HepG2 (cell line): ENCODE results near the gene MFSD11. TPM values are rescaled to one million over a fixed set of nuclear protein-coding genes. Genes with fewer than 3 reads are reported as not detected.

Source experiments
- ATAC-seq: fragments of 200-7000 bp; cut with Tn5 transposase; 3 replicates; pipeline ENCODE4 v1.9.1; 2020; ENCODE audit warnings: mild to moderate bottlenecking, moderate library complexity
- BruUV-seq: library from RNA; stranded (reverse); fragments of 400-500 nt; replicated peaks from 2 replicates; lab custom pipeline; 2021; lab: Mats Ljungman, UMichigan
- CTCF ChIA-PET: fragments of 300-600 bp; formaldehyde crosslinking; extraction: SDS; loops from one replicate; lab custom pipeline; 2021; ENCODE audit warnings: low total read pairs, inconsistent platforms, low intra/inter-chr PET ratio; lab: Yijun Ruan, JAX
- POLR2A ChIA-PET: fragments of 350-600 bp; sonication (Branson Sonifier 250); formaldehyde crosslinking; loops from one replicate; lab custom pipeline; 2020; ENCODE audit warnings: antibody characterized with exemption, inconsistent platforms; lab: Yijun Ruan, JAX
- DNase-seq: peaks from one replicate; pipeline ENCODE4 v3.0.0-alpha.2; 2015; ENCODE audit warnings: low spot score
- FAIRE-seq: peaks from 3 replicates; lab custom pipeline; 2011; peaks lifted over from hg19 to GRCh38; lab: Jason Lieb, UNC
- H2AFZ ChIP-seq: one replicate; pipeline ENCODE4 v1.6.1; 2011; ENCODE audit warnings: low read length, inconsistent platforms
- H3K27ac ChIP-seq: fragments of 300-600 bp; 3 replicates; pipeline ENCODE4 v1.8.0; 2011; ENCODE audit warnings: mixed run types, mild to moderate bottlenecking, mixed read lengths, low read length, inconsistent platforms; ENCODE audit not compliant: insufficient read depth; ENCODE audit errors: extremely low read length
- H3K27me3 ChIP-seq, 2 experiments: fragments of 200-600 bp in 1 of 2; 2 replicates in 1 of 2; 3 replicates in 1 of 2; pipeline versions ENCODE4 v1.6.0 to v1.8.0; 2011; ENCODE audit warnings: low read length in 2 of 2, mild to moderate bottlenecking in 2 of 2, moderate library complexity in 2 of 2, inconsistent platforms in 1 of 2; ENCODE audit not compliant: insufficient read depth in 2 of 2, control insufficient read depth in 1 of 2
- H3K36me3 ChIP-seq, 2 experiments: fragments of 200-600 bp in 1 of 2; replicated peaks in 1 of 2; 2 replicates in 1 of 2; 3 replicates in 1 of 2; pipeline versions ENCODE4 v1.5.1 to v1.8.0; 2011; ENCODE audit warnings: low read length in 2 of 2, inconsistent platforms in 1 of 2; ENCODE audit not compliant: insufficient read depth in 2 of 2, control insufficient read depth in 1 of 2
- H3K4me1 ChIP-seq: 2 replicates; pipeline ENCODE4 v1.5.1; 2012; ENCODE audit warnings: low read length, inconsistent platforms; ENCODE audit not compliant: insufficient read depth
- H3K4me2 ChIP-seq: 2 replicates; pipeline ENCODE4 v1.6.0; 2011; ENCODE audit warnings: low read depth, low read length, inconsistent platforms
- H3K4me3 ChIP-seq, 3 experiments: fragments of 200-600 bp in 1 of 3; sonication (generic), shearing (Covaris generic) in 1 of 3; replicated peaks in 1 of 3; 2 replicates each; pipeline ENCODE4 v1.5.1; 2011 to 2016; ENCODE audit warnings: low read length in 3 of 3, inconsistent platforms in 2 of 3, low read depth in 2 of 3, mild to moderate bottlenecking in 2 of 3, control low read depth in 1 of 3, mixed read lengths in 1 of 3; ENCODE audit not compliant: insufficient read depth in 1 of 3
- H3K79me2 ChIP-seq: one replicate; pipeline ENCODE4 v1.6.1; 2011; ENCODE audit warnings: low read length, inconsistent platforms; ENCODE audit not compliant: insufficient read depth
- H3K9ac ChIP-seq: 2 replicates; pipeline ENCODE4 v1.6.0; 2011; ENCODE audit warnings: mild to moderate bottlenecking, low read depth, low read length, inconsistent platforms; ENCODE audit not compliant: insufficient read depth
- H3K9me3 ChIP-seq: 2 replicates; pipeline ENCODE4 v1.5.1; 2012; ENCODE audit warnings: mild to moderate bottlenecking, low read length
- H4K20me1 ChIP-seq: 2 replicates; pipeline ENCODE4 v1.6.0; 2011; ENCODE audit warnings: inconsistent platforms, mild to moderate bottlenecking, low read length, moderate library complexity; ENCODE audit not compliant: insufficient read depth
- ATRX ChIP-seq: sonication (generic); formaldehyde crosslinking; IDR thresholded peaks from 2 replicates; pipeline ENCODE4 v1.4.0; 2020; ENCODE audit warnings: missing genetic modification reagents, borderline replicate concordance
- CCDC6 ChIP-seq: sonication (generic); formaldehyde crosslinking; IDR thresholded peaks from 2 replicates; pipeline ENCODE4 v1.8.1; 2022; ENCODE audit warnings: mild to moderate bottlenecking, missing genetic modification reagents, moderate library complexity
- FOSL2 ChIP-seq: sonication (generic); formaldehyde crosslinking; IDR thresholded peaks from 2 replicates; pipeline ENCODE4 v1.4.0; 2020; ENCODE audit warnings: missing genetic modification reagents
- SALL2 ChIP-seq: sonication (generic); formaldehyde crosslinking; IDR thresholded peaks from 2 replicates; pipeline ENCODE4 v1.8.1; 2023; ENCODE audit warnings: mild to moderate bottlenecking, missing genetic modification reagents, inconsistent platforms
- ZFP90 ChIP-seq: sonication (generic); formaldehyde crosslinking; IDR thresholded peaks from 2 replicates; pipeline ENCODE4 v1.8.0; 2022; ENCODE audit warnings: missing genetic modification reagents, mild to moderate bottlenecking, inconsistent platforms, borderline replicate concordance
- ZNF503 ChIP-seq: sonication (generic); formaldehyde crosslinking; IDR thresholded peaks from 2 replicates; pipeline ENCODE4 v1.4.0; 2020; ENCODE audit warnings: missing genetic modification reagents
- ZNF619 ChIP-seq: sonication (generic); formaldehyde crosslinking; IDR thresholded peaks from 2 replicates; pipeline ENCODE4 v1.4.0; 2020; ENCODE audit warnings: mild to moderate bottlenecking, missing genetic modification reagents
- WGBS: methylation state at CpG from one replicate; pipeline ENCODE4 v1.1.6; 2017; ENCODE audit warnings: low lambda C conversion rate; 5-methylcytosine and 5-hydroxymethylcytosine counted together
- in situ Hi-C: cut with HindIII; loops from 2 replicates; pipeline ENCODE4 v1.10.0; 2017; ENCODE audit warnings: low pct_unique_long_range_greater_than_20kb; ENCODE audit not compliant: extremely low pct_ligation_motif_present
- intact Hi-C: fragments of 100-400 bp; cut with micrococcal nuclease; formaldehyde crosslinking; loops from one replicate; pipeline ENCODE4 v1.10.0; 2022; ENCODE audit not compliant: unreplicated experiment
- polyA plus RNA-seq, 8 experiments: library from polyadenylated mRNA; depleted of rRNA in 3 of 8; stranded (reverse) in 7 of 8; unstranded in 1 of 8; fragments of >200 nt; fragmentation: Illumina TruSeq in 4 of 8; extraction: Trizol in 4 of 8; gene quantifications; 2 replicates each; pipeline versions ENCODE4 v1.2.1 to v1.2.3, GENCODE V29; 2011 to 2016; ENCODE audit warnings: low read depth in 4 of 8, missing spikeins in 1 of 8, mixed read lengths in 1 of 8; ENCODE audit not compliant: insufficient read depth in 1 of 8
- total RNA-seq, 5 experiments: library from RNA; depleted of rRNA; stranded (reverse); fragments of >200 nt; fragmentation: Illumina TruSeq; extraction: Trizol; gene quantifications; 2 replicates each; pipeline ENCODE4 v1.2.3, GENCODE V29; 2016; ENCODE audit warnings: low read depth in 1 of 5
- TF ChIP-seq, protein P1 (sequence below): sonication (generic); formaldehyde crosslinking; IDR thresholded peaks from 2 replicates; pipeline ENCODE4 v1.4.0; 2020; ENCODE audit warnings: mild to moderate bottlenecking, missing genetic modification reagents
- TF ChIP-seq, protein P2 (sequence below), 2 experiments: sonication (generic) in 1 of 2; formaldehyde crosslinking in 1 of 2; IDR thresholded peaks; 2 replicates each; pipeline versions ENCODE4 v1.6.1 to v1.9.0; 2014 to 2022; ENCODE audit warnings: antibody characterized with exemption in 1 of 2, borderline replicate concordance in 1 of 2, inconsistent platforms in 1 of 2, low read depth in 1 of 2, missing genetic modification reagents in 1 of 2

Gene MFSD11
- total and polyA plus RNA-seq, 2 of the 13 experiments (the other 11 are each of a cell fraction or from before 2014, with no cell fraction given), result 26.1 to 36.3 TPM

- no peaks in the 10 kb centered on the region for H3K79me2 ChIP-seq
- H3K4me1 ChIP-seq, result no peaks in the 10 kb centered on the region
- H3K36me3 ChIP-seq, result no peaks in the 10 kb centered on the region
- no TSS peak for BruUV-seq
- no peaks in the 10 kb centered on the region for H3K9me3 ChIP-seq
- FAIRE-seq, result no peak
- in situ Hi-C loops (no loop called here), intact Hi-C loops (no loop called here)
- no peak overlapping the region for H3K4me3 ChIP-seq
- no peak for TF ChIP-seq SALL2
- TF ChIP-seq ATRX (CRISPR knock-in tag), result no peak
- TF ChIP-seq ZFP90, result no peak
- no peak for TF ChIP-seq ZNF619 (CRISPR knock-in tag)
- TF ChIP-seq, protein P1, sequence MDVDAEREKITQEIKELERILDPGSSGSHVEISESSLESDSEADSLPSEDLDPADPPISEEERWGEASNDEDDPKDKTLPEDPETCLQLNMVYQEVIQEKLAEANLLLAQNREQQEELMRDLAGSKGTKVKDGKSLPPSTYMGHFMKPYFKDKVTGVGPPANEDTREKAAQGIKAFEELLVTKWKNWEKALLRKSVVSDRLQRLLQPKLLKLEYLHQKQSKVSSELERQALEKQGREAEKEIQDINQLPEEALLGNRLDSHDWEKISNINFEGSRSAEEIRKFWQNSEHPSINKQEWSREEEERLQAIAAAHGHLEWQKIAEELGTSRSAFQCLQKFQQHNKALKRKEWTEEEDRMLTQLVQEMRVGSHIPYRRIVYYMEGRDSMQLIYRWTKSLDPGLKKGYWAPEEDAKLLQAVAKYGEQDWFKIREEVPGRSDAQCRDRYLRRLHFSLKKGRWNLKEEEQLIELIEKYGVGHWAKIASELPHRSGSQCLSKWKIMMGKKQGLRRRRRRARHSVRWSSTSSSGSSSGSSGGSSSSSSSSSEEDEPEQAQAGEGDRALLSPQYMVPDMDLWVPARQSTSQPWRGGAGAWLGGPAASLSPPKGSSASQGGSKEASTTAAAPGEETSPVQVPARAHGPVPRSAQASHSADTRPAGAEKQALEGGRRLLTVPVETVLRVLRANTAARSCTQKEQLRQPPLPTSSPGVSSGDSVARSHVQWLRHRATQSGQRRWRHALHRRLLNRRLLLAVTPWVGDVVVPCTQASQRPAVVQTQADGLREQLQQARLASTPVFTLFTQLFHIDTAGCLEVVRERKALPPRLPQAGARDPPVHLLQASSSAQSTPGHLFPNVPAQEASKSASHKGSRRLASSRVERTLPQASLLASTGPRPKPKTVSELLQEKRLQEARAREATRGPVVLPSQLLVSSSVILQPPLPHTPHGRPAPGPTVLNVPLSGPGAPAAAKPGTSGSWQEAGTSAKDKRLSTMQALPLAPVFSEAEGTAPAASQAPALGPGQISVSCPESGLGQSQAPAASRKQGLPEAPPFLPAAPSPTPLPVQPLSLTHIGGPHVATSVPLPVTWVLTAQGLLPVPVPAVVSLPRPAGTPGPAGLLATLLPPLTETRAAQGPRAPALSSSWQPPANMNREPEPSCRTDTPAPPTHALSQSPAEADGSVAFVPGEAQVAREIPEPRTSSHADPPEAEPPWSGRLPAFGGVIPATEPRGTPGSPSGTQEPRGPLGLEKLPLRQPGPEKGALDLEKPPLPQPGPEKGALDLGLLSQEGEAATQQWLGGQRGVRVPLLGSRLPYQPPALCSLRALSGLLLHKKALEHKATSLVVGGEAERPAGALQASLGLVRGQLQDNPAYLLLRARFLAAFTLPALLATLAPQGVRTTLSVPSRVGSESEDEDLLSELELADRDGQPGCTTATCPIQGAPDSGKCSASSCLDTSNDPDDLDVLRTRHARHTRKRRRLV (CRISPR knock-in tag), result no peak
- TF ChIP-seq FOSL2 (CRISPR knock-in tag), result no peak
- TF ChIP-seq, protein P2, sequence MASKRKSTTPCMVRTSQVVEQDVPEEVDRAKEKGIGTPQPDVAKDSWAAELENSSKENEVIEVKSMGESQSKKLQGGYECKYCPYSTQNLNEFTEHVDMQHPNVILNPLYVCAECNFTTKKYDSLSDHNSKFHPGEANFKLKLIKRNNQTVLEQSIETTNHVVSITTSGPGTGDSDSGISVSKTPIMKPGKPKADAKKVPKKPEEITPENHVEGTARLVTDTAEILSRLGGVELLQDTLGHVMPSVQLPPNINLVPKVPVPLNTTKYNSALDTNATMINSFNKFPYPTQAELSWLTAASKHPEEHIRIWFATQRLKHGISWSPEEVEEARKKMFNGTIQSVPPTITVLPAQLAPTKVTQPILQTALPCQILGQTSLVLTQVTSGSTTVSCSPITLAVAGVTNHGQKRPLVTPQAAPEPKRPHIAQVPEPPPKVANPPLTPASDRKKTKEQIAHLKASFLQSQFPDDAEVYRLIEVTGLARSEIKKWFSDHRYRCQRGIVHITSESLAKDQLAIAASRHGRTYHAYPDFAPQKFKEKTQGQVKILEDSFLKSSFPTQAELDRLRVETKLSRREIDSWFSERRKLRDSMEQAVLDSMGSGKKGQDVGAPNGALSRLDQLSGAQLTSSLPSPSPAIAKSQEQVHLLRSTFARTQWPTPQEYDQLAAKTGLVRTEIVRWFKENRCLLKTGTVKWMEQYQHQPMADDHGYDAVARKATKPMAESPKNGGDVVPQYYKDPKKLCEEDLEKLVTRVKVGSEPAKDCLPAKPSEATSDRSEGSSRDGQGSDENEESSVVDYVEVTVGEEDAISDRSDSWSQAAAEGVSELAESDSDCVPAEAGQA (IDR thresholded peaks at IDR 0.05; ENCODE audit: low read depth), result no peak
- TF ChIP-seq, protein P2 (CRISPR knock-in tag; IDR thresholded peaks at IDR 0.05; ENCODE audit: borderline replicate concordance), result no peak
- no peak for TF ChIP-seq CCDC6
- TF ChIP-seq ZNF503, result no peak
- DNase-seq, result no peak
- H3K27ac ChIP-seq, result no peak overlapping the region
- CTCF ChIA-PET, result no interaction called here
- no peaks in the 10 kb centered on the region for H4K20me1 ChIP-seq
- 43% methylated on average over 9 of the region's 9 CpGs for WGBS
- no peak overlapping the region for H3K9ac ChIP-seq
- no peak overlapping the region for H2AFZ ChIP-seq
- POLR2A ChIA-PET, result no interaction called here
- H3K27me3 ChIP-seq, result peaks cover 1 to 5% of the 10 kb centered on the region in 2 experiments; a peak in 2 of 5 replicates
- H3K4me2 ChIP-seq, result no peak overlapping the region
- ATAC-seq, result no peak
These were observed 67.4 kb downstream of the MFSD11 start for GRCh38 chr17:76805319-76805718.
